ENCODE measurements around the gene LYZL1.

DNA sequence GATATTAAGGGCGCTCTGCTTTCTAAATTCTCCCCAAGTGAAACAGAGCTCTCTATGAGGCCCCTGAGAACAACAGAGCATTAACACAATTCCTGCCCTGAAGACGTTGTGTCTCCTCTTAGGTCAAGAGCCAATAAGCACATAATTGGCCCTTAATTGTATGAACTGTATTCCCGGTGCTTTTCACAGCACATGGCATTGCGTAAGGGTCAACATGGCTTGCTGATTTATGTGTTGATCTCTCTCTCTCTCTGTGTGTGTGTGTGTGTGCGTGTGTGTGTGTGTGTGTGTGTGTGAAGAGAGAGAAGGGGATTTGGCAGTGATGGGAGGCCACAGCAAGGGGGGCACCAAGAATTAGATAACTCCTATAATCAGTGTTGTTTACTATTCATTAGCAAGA is 40.5 kb downstream of the LYZL1 start:
- TF ChIP-seq, protein P1, sequence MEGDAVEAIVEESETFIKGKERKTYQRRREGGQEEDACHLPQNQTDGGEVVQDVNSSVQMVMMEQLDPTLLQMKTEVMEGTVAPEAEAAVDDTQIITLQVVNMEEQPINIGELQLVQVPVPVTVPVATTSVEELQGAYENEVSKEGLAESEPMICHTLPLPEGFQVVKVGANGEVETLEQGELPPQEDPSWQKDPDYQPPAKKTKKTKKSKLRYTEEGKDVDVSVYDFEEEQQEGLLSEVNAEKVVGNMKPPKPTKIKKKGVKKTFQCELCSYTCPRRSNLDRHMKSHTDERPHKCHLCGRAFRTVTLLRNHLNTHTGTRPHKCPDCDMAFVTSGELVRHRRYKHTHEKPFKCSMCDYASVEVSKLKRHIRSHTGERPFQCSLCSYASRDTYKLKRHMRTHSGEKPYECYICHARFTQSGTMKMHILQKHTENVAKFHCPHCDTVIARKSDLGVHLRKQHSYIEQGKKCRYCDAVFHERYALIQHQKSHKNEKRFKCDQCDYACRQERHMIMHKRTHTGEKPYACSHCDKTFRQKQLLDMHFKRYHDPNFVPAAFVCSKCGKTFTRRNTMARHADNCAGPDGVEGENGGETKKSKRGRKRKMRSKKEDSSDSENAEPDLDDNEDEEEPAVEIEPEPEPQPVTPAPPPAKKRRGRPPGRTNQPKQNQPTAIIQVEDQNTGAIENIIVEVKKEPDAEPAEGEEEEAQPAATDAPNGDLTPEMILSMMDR (IDR thresholded peaks at IDR 0.05) = no peak
- TF ChIP-seq ZFX (IDR thresholded peaks at IDR 0.05; ENCODE audit: borderline replicate concordance) = no peak

Data from 22Rv1 (cell line).